K562 (cell line): ENCODE data around the gene MCU. TPM values are rescaled to one million over a fixed set of nuclear protein-coding genes. Genes with fewer than 3 reads are reported as not detected.
A peak's percentile ranks its signal among the peaks of the same experiment; 100 is the strongest.

Source experiments
- ATAC-seq: fragments of 200-7000 bp; cut with Tn5 transposase; 3 replicates; pipeline ENCODE4 v1.9.1; 2020; ENCODE audit warnings: moderate library complexity
- BruUV-seq: library from RNA; stranded (reverse); fragments of 400-500 nt; replicated peaks from 2 replicates; lab custom pipeline; 2021; lab: Mats Ljungman, UMichigan
- CTCF ChIA-PET: fragments of 300-600 bp; formaldehyde crosslinking; extraction: SDS; loops from one replicate; lab custom pipeline; 2021; ENCODE audit warnings: low intra/inter-chr PET ratio; lab: Yijun Ruan, JAX
- POLR2A ChIA-PET: fragments of 300-600, 350-650 bp; sonication (Branson Sonifier 250); formaldehyde crosslinking; extraction: SDS; loops from one replicate; lab custom pipeline; 2021; ENCODE audit warnings: antibody characterized with exemption, inconsistent platforms; lab: Yijun Ruan, JAX
- DNase-seq, 4 experiments: peaks; one replicate each; pipeline versions ENCODE4 v3.0.0 to v3.0.0-alpha.2; 2011 to 2018; ENCODE audit warnings: low spot score in 3 of 4, mixed read lengths in 3 of 4; ENCODE audit errors: extremely low read depth in 1 of 4
- FAIRE-seq: peaks from 2 replicates; lab custom pipeline; 2011; peaks lifted over from hg19 to GRCh38; lab: Jason Lieb, UNC
- H2AFZ ChIP-seq: 2 replicates; pipeline ENCODE4 v1.6.0; 2011; ENCODE audit warnings: low read depth, low read length, control low read depth, inconsistent platforms
- H3K27ac ChIP-seq: fragments of 200-600 bp; 3 replicates; pipeline ENCODE4 v1.8.0; 2011; ENCODE audit warnings: low read depth, mild to moderate bottlenecking, control low read depth, inconsistent platforms, low read length, moderate library complexity, mixed read lengths; ENCODE audit errors: extremely low read depth
- H3K27me3 ChIP-seq, 2 experiments: fragments of 300-600 bp in 1 of 2; 2 replicates in 1 of 2; 3 replicates in 1 of 2; pipeline versions ENCODE4 v1.6.0 to v1.8.0; 2011; ENCODE audit warnings: inconsistent platforms in 2 of 2, low read length in 2 of 2, mild to moderate bottlenecking in 1 of 2, mixed read lengths in 1 of 2, moderate library complexity in 1 of 2; ENCODE audit not compliant: control insufficient read depth in 2 of 2, insufficient read depth in 2 of 2
- H3K36me3 ChIP-seq: fragments of 300-600 bp; 3 replicates; pipeline ENCODE4 v1.8.0; 2011; ENCODE audit warnings: mild to moderate bottlenecking, low read length, inconsistent platforms; ENCODE audit not compliant: control insufficient read depth, insufficient read depth
- H3K4me1 ChIP-seq, 2 experiments: fragments of 200-600 bp in 1 of 2; replicated peaks in 1 of 2; 2 replicates in 1 of 2; 3 replicates in 1 of 2; pipeline versions ENCODE4 v1.5.1 to v1.8.0; 2011; ENCODE audit warnings: inconsistent platforms in 2 of 2, low read length in 2 of 2, mild to moderate bottlenecking in 1 of 2, mixed read lengths in 1 of 2, moderate library complexity in 1 of 2; ENCODE audit not compliant: control insufficient read depth in 2 of 2, insufficient read depth in 2 of 2
- H3K4me2 ChIP-seq: 2 replicates; pipeline ENCODE4 v1.6.1; 2011; ENCODE audit warnings: low read length, control low read depth, inconsistent platforms, mixed read lengths; ENCODE audit not compliant: insufficient read depth
- H3K4me3 ChIP-seq: fragments of 200-600 bp; sonication (generic), shearing (Covaris generic); 2 replicates; pipeline ENCODE4 v1.5.1; 2016; ENCODE audit warnings: control low read depth, inconsistent platforms
- H3K79me2 ChIP-seq: fragments of 200-600 bp; 3 replicates; pipeline ENCODE4 v1.8.0; 2011; ENCODE audit warnings: low read length, inconsistent platforms; ENCODE audit not compliant: control insufficient read depth, insufficient read depth
- H3K9ac ChIP-seq, 2 experiments: 2 replicates each; pipeline versions ENCODE4 v1.6.0 to v1.6.1; 2011; ENCODE audit warnings: low read depth in 2 of 2, low read length in 2 of 2, control low read depth in 1 of 2, inconsistent platforms in 1 of 2, mild to moderate bottlenecking in 1 of 2, mixed read lengths in 1 of 2; ENCODE audit not compliant: insufficient read depth in 1 of 2
- H3K9me1 ChIP-seq: one replicate; pipeline ENCODE4 v1.6.0; 2011; ENCODE audit warnings: inconsistent platforms, mild to moderate bottlenecking, low read length, moderate library complexity; ENCODE audit not compliant: control insufficient read depth, insufficient read depth
- H3K9me3 ChIP-seq: replicated peaks from 2 replicates; pipeline ENCODE4 v1.5.1; 2011; ENCODE audit warnings: low read depth, low read length, inconsistent platforms; ENCODE audit not compliant: control insufficient read depth, insufficient read depth
- H4K20me1 ChIP-seq: replicated peaks from 2 replicates; pipeline ENCODE4 v1.6.1; 2011; ENCODE audit warnings: low read length, inconsistent platforms, mixed read lengths; ENCODE audit not compliant: control insufficient read depth, insufficient read depth
- BCOR ChIP-seq: fragments of 450-650 bp; IDR thresholded peaks from 2 replicates; pipeline ENCODE4 v1.6.1; 2016
- CBFB ChIP-seq: sonication (generic); formaldehyde crosslinking; IDR thresholded peaks from 2 replicates; pipeline ENCODE4 v1.4.0; 2020; ENCODE audit warnings: mild to moderate bottlenecking, missing genetic modification reagents
- CC2D1A ChIP-seq: fragments of 450-650 bp; IDR thresholded peaks from 2 replicates; pipeline ENCODE4 v1.6.1; 2017; ENCODE audit warnings: mild to moderate bottlenecking
- CEBPG ChIP-seq, 3 experiments: fragments of 200-800 bp in 1 of 3; sonication (Bioruptor generic) in 1 of 3; sonication (generic) in 1 of 3; formaldehyde crosslinking in 1 of 3; IDR thresholded peaks in 2 of 3; conservative IDR thresholded peaks in 1 of 3; 2 replicates each; pipeline versions ENCODE4 v1.6.1 to v1.8.0; 2016 to 2022; ENCODE audit warnings: missing compliant biosample characterization in 2 of 3, missing genetic modification characterization in 2 of 3, mild to moderate bottlenecking in 1 of 3, missing genetic modification reagents in 1 of 3
- CHAMP1 ChIP-seq: fragments of 450-650 bp; IDR thresholded peaks from 2 replicates; pipeline ENCODE4 v1.6.1; 2016; ENCODE audit warnings: mild to moderate bottlenecking
- FOSL1 ChIP-seq: fragments of 200-800 bp; sonication (Bioruptor generic); conservative IDR thresholded peaks from 2 replicates; pipeline ENCODE4 v1.6.1; 2016; ENCODE audit warnings: missing genetic modification characterization, missing compliant biosample characterization
- FOXM1 ChIP-seq, 2 experiments: fragments of 450-650 bp in 1 of 2; sonication (generic) in 1 of 2; formaldehyde crosslinking in 1 of 2; IDR thresholded peaks; 2 replicates each; pipeline versions ENCODE4 v1.6.1 to v1.9.0; 2017 to 2022; ENCODE audit warnings: low read depth in 2 of 2, mild to moderate bottlenecking in 2 of 2, missing genetic modification reagents in 1 of 2, moderate library complexity in 1 of 2
- JUN ChIP-seq, 2 experiments: sonication (generic) in 1 of 2; formaldehyde crosslinking in 1 of 2; IDR thresholded peaks; 2 replicates each; pipeline versions ENCODE4 v1.6.1 to v1.8.0; 2012 to 2022; ENCODE audit warnings: borderline replicate concordance in 2 of 2, mild to moderate bottlenecking in 2 of 2, improper control_type of control experiment in 1 of 2, low read depth in 1 of 2, low read length in 1 of 2, missing genetic modification reagents in 1 of 2
- KDM1A ChIP-seq, 2 experiments: fragments of 450-650 bp; IDR thresholded peaks; 2 replicates each; pipeline ENCODE4 v1.6.1; 2016; ENCODE audit warnings: mild to moderate bottlenecking in 2 of 2
- NFIC ChIP-seq: fragments of 450-650 bp; IDR thresholded peaks from 2 replicates; pipeline ENCODE4 v1.6.1; 2017; ENCODE audit warnings: mild to moderate bottlenecking, inconsistent platforms
- RAD21 ChIP-seq, 2 experiments: fragments of 250-450 bp in 1 of 2; fragments of 450-650 bp in 1 of 2; sonication (Bioruptor Pico) in 1 of 2; formaldehyde crosslinking in 1 of 2; IDR thresholded peaks in 1 of 2; conservative IDR thresholded peaks in 1 of 2; 2 replicates each; pipeline versions ENCODE4 v1.4.0 to v1.8.0; 2020 to 2022; ENCODE audit warnings: mild to moderate bottlenecking in 2 of 2, moderate library complexity in 1 of 2
- RBM15 ChIP-seq: fragments of 200-400 bp; formaldehyde crosslinking; IDR thresholded peaks from 2 replicates; pipeline ENCODE4 v1.6.1; 2018; ENCODE audit warnings: mild to moderate bottlenecking, low read length, moderate library complexity; ENCODE audit not compliant: insufficient read depth
- RBM25 ChIP-seq: fragments of 200-400 bp; formaldehyde crosslinking; IDR thresholded peaks from 2 replicates; pipeline ENCODE4 v1.6.1; 2018; ENCODE audit warnings: low read length, low read depth, moderate library complexity; ENCODE audit not compliant: severe bottlenecking
- RCOR1 ChIP-seq, 2 experiments: IDR thresholded peaks; 2 replicates each; pipeline ENCODE4 v1.6.1; 2012; ENCODE audit warnings: low read depth in 2 of 2, low read length in 2 of 2, borderline replicate concordance in 1 of 2, improper control_type of control experiment in 1 of 2
- SMARCA5 ChIP-seq: fragments of 450-650 bp; IDR thresholded peaks from 2 replicates; pipeline ENCODE4 v1.6.1; 2016
- SRF ChIP-seq, 2 experiments: fragments of 250-450, 450-650 bp in 1 of 2; sonication (Bioruptor Pico) in 1 of 2; sonication (generic) in 1 of 2; formaldehyde crosslinking; IDR thresholded peaks; 2 replicates each; pipeline versions ENCODE4 v1.5.0 to v1.5.1; 2020 to 2022; ENCODE audit warnings: mild to moderate bottlenecking in 1 of 2, missing genetic modification reagents in 1 of 2
- STAT5A ChIP-seq: IDR thresholded peaks from 2 replicates; pipeline ENCODE4 v1.6.1; 2012; ENCODE audit warnings: low read length, inconsistent platforms, borderline replicate concordance
- ZNF121 ChIP-seq: sonication (generic); formaldehyde crosslinking; conservative IDR thresholded peaks from 2 replicates; pipeline ENCODE4 v1.8.0; 2022; ENCODE audit warnings: missing genetic modification reagents
- WGBS: fragments of 100-300 bp; shearing (Covaris generic); methylation state at CpG from one replicate; pipeline ENCODE4 v1.1.6; 2016; ENCODE audit warnings: low coverage, mixed read lengths; ENCODE audit not compliant: insufficient coverage; ENCODE audit errors: missing lambda C conversion rate; 5-methylcytosine and 5-hydroxymethylcytosine counted together
- in situ Hi-C: fragments of 300-500 bp; cut with MboI; formaldehyde crosslinking; loops from 4 replicates; pipeline ENCODE4 v1.15.0; 2018; ENCODE audit warnings: inconsistent platforms, mixed read lengths
- intact Hi-C: fragments of 100-400 bp; cut with micrococcal nuclease; formaldehyde crosslinking; loops from 2 replicates; pipeline ENCODE4 v1.14.2; 2022
- polyA plus RNA-seq, 8 experiments: library from polyadenylated mRNA; depleted of rRNA in 4 of 8; stranded (reverse) in 5 of 8; unstranded in 3 of 8; fragments of >200 nt; fragmentation: Nextera tagmentation in 2 of 8; fragmentation: Illumina TruSeq in 1 of 8; extraction: Ambion mirVana in 2 of 8; extraction: Trizol in 1 of 8; gene quantifications; 2 replicates each; pipeline versions ENCODE4 v1.2.1 to v1.2.3, GENCODE V29; 2011 to 2014; ENCODE audit warnings: inconsistent platforms in 1 of 8, missing spikeins in 1 of 8
- total RNA-seq, 7 experiments: library from RNA; depleted of rRNA in 6 of 7; stranded (reverse); fragments of >200 nt in 6 of 7; fragmentation: Illumina TruSeq in 2 of 7; extraction: Trizol in 2 of 7; gene quantifications; 2 replicates each; pipeline versions ENCODE4 v1.2.1 to v1.2.3, GENCODE V29; 2011 to 2021; ENCODE audit warnings: low replicate concordance in 1 of 7
- TF ChIP-seq, protein P1 (sequence below): fragments of 250-450 bp; sonication (Bioruptor Pico); IDR thresholded peaks from 2 replicates; pipeline ENCODE4 v1.5.0; 2021

Gene MCU
- total and polyA plus RNA-seq, 9 of the 15 experiments (the other 6 are each of a cell fraction or from before 2014, with no cell fraction given) = 8.2 to 88.8 (median 21.3) TPM

GRCh38 chr10:72796042-72796441, 104.1 kb downstream of the MCU start:
- no peak overlapping the region for H2AFZ ChIP-seq
- CTCF ChIA-PET = no interaction called here
- H3K9me3 ChIP-seq = no peaks in the 10 kb centered on the region
- no TSS peak for BruUV-seq
- in situ Hi-C loops = no loop called here
- POLR2A ChIA-PET = interaction anchor here (1.0 kb wide), 1 partner anchor 11 kb away, joined by 4 read pairs; no protein-coding TSS in a partner anchor
- H3K4me1 ChIP-seq = peaks cover 2 to 21% of the 10 kb centered on the region in 2 experiments; a peak in 4 of 5 replicates
- ATAC-seq (no peak), FAIRE-seq (no peak), DNase-seq (peak in 1 of 4 experiments; percentile 31)
- no peak overlapping the region for H3K4me3 ChIP-seq
- H3K9me1 ChIP-seq = no peaks in the 10 kb centered on the region
- no peaks in the 10 kb centered on the region for H3K27me3 ChIP-seq
- H3K27ac ChIP-seq = no peak overlapping the region
- intact Hi-C loops = no loop called here
- WGBS = 46% methylated on average over 3 of the region's 3 CpGs
- H3K36me3 ChIP-seq = no peaks in the 10 kb centered on the region
- no peak overlapping the region for H3K9ac ChIP-seq
- no peak overlapping the region for H3K4me2 ChIP-seq
- no peaks in the 10 kb centered on the region for H4K20me1 ChIP-seq
- no peaks in the 10 kb centered on the region for H3K79me2 ChIP-seq
- TF ChIP-seq KDM1A (IDR thresholded peaks at IDR 0.05) (peak in 1 of 2 experiments; percentile 68; a peak in 3 of 4 replicates), CHAMP1 (peak; percentile 58; the same call in 1 of the 2 replicates), ZNF121 (CRISPR knock-in tag) (peak; percentile 100), RAD21 (CRISPR knock-in tag; conservative IDR thresholded peaks at IDR 0.05 in 1 of 2, IDR thresholded peaks at IDR 0.05 in 1 of 2) (no peak), RBM25 (peak; percentile 74), JUN (IDR thresholded peaks at IDR 0.05; ENCODE audit: borderline replicate concordance, low read depth, low read length) (peak; percentile 31; the same call in 1 of the 2 replicates), JUN (CRISPR knock-in tag; IDR thresholded peaks at IDR 0.05; ENCODE audit: borderline replicate concordance) (0 out of 2 replicates have a peak, but pooled peaks have one; percentile 27), NFIC (no peak), FOXM1 (IDR thresholded peaks at IDR 0.05; ENCODE audit: low read depth) (0 out of 2 replicates have a peak, but pooled peaks have one; percentile 27), FOXM1 (CRISPR knock-in tag; IDR thresholded peaks at IDR 0.05; ENCODE audit: low read depth) (no peak), RCOR1 (IDR thresholded peaks at IDR 0.05; ENCODE audit: borderline replicate concordance in 1 of 2, low read depth in 2 of 2, low read length in 2 of 2) (peak in 1 of 2 experiments; percentile 6; a peak in 1 of 4 replicates), FOSL1 (peak; percentile 65), RBM15 (no peak), SMARCA5 (peak; percentile 43; the same call in 1 of the 2 replicates), CBFB (CRISPR knock-in tag) (0 out of 2 replicates have a peak, but pooled peaks have one; percentile 40), STAT5A (0 out of 2 replicates have a peak, but pooled peaks have one; percentile 9), CC2D1A (peak; percentile 28; the same call in 1 of the 2 replicates), BCOR (peak; percentile 42; the same call in 1 of the 2 replicates), SRF (CRISPR knock-in tag; IDR thresholded peaks at IDR 0.05) (no peak), CEBPG (CRISPR knock-in tag; IDR thresholded peaks at IDR 0.05) (no peak), CEBPG (tag; conservative IDR thresholded peaks at IDR 0.05 in 1 of 2, IDR thresholded peaks at IDR 0.05 in 1 of 2) (no peak)
- TF ChIP-seq, protein P1, sequence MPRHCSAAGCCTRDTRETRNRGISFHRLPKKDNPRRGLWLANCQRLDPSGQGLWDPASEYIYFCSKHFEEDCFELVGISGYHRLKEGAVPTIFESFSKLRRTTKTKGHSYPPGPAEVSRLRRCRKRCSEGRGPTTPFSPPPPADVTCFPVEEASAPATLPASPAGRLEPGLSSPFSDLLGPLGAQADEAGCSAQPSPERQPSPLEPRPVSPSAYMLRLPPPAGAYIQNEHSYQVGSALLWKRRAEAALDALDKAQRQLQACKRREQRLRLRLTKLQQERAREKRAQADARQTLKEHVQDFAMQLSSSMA = no peak
